GM23338 (cell line): ENCODE measurements around the gene PGAP6. TPM values are rescaled to one million over a fixed set of nuclear protein-coding genes. Genes with fewer than 3 reads are reported as not detected.
A peak's percentile ranks its signal among the peaks of the same experiment; 100 is the strongest.

Experiments used
- ATAC-seq: fragments of 200-7000 bp; cut with Tn5 transposase; 3 replicates; pipeline ENCODE4 v1.9.1; 2020
- DNase-seq: peaks from one replicate; pipeline ENCODE4 v3.0.0-alpha.2; 2015; ENCODE audit warnings: low spot score
- H2AFZ ChIP-seq: fragments of 200-600 bp; sonication (generic); 2 replicates; pipeline ENCODE4 v1.8.0; 2016; ENCODE audit warnings: antibody characterized with exemption, mild to moderate bottlenecking, moderate library complexity
- H3F3A ChIP-seq: fragments of 200-600 bp; sonication (generic); replicated peaks from 2 replicates; pipeline ENCODE4 v1.8.0; 2017; ENCODE audit warnings: antibody characterized with exemption, mixed run types, low read depth
- H3K27ac ChIP-seq: fragments of 200-600 bp; sonication (generic); 2 replicates; pipeline ENCODE4 v1.6.1; 2016; ENCODE audit warnings: low read depth
- H3K27me3 ChIP-seq: fragments of 200-600 bp; sonication (generic); 2 replicates; pipeline ENCODE4 v1.8.0; 2016; ENCODE audit warnings: mild to moderate bottlenecking, mixed run types, moderate library complexity; ENCODE audit not compliant: insufficient read depth
- H3K36me3 ChIP-seq: fragments of 200-600 bp; sonication (generic); 2 replicates; pipeline ENCODE4 v1.8.0; 2016; ENCODE audit warnings: mild to moderate bottlenecking; ENCODE audit not compliant: insufficient read depth
- H3K4me1 ChIP-seq: fragments of 200-600 bp; sonication (generic); 2 replicates; pipeline ENCODE4 v1.8.0; 2016; ENCODE audit warnings: mild to moderate bottlenecking, moderate library complexity; ENCODE audit not compliant: insufficient read depth
- H3K4me2 ChIP-seq: fragments of 200-600 bp; sonication (generic); 2 replicates; pipeline ENCODE4 v1.7.1; 2017; ENCODE audit warnings: mixed run types
- H3K4me3 ChIP-seq: fragments of 200-600 bp; sonication (generic); 2 replicates; pipeline ENCODE4 v1.6.1; 2016; ENCODE audit warnings: mixed run types
- H3K79me2 ChIP-seq: fragments of 200-600 bp; sonication (generic); replicated peaks from 2 replicates; pipeline ENCODE4 v1.8.0; 2017; ENCODE audit warnings: mild to moderate bottlenecking; ENCODE audit not compliant: insufficient read depth
- H3K9me2 ChIP-seq: fragments of 200-600 bp; sonication (generic); 2 replicates; pipeline ENCODE4 v1.8.0; 2017; ENCODE audit not compliant: insufficient read depth
- H4K20me1 ChIP-seq: fragments of 200-600 bp; sonication (generic); replicated peaks from 2 replicates; pipeline ENCODE4 v1.8.0; 2017; ENCODE audit warnings: mild to moderate bottlenecking; ENCODE audit not compliant: insufficient read depth
- H3K27ac Mint-ChIP-seq: 2 replicates; pipeline ENCODE4 v1.8.0; 2020; ENCODE audit warnings: inconsistent platforms, mild to moderate bottlenecking, moderate library complexity, mixed read lengths
- H3K27me3 Mint-ChIP-seq: 3 replicates; pipeline ENCODE4 v1.8.0; 2022; ENCODE audit warnings: low read depth, mild to moderate bottlenecking, moderate library complexity, mixed read lengths, inconsistent platforms; ENCODE audit not compliant: insufficient read depth, poor library complexity
- H3K36me3 Mint-ChIP-seq: 3 replicates; pipeline ENCODE4 v1.8.0; 2021; ENCODE audit warnings: low read depth, mild to moderate bottlenecking, inconsistent platforms, moderate library complexity, mixed read lengths
- H3K4me1 Mint-ChIP-seq: 3 replicates; pipeline ENCODE4 v1.8.0; 2020; ENCODE audit warnings: mild to moderate bottlenecking, inconsistent platforms, mixed read lengths
- H3K4me3 Mint-ChIP-seq: 3 replicates; pipeline ENCODE4 v1.8.0; 2021; ENCODE audit warnings: moderate library complexity, mild to moderate bottlenecking, inconsistent platforms, mixed read lengths
- H3K9me3 Mint-ChIP-seq: 3 replicates; pipeline ENCODE4 v1.8.0; 2020; ENCODE audit warnings: moderate library complexity, mild to moderate bottlenecking, inconsistent platforms, mixed read lengths
- CREB1 ChIP-seq: fragments of 250-450 bp; sonication (Bioruptor Pico); IDR thresholded peaks from 2 replicates; pipeline ENCODE4 v1.5.0; 2020; ENCODE audit warnings: low read depth, mild to moderate bottlenecking, moderate library complexity
- CTCF ChIP-seq, 2 experiments: fragments of 200-600 bp in 1 of 2; sonication (generic) in 1 of 2; conservative IDR thresholded peaks; 2 replicates each; pipeline versions ENCODE4 v1.5.1 to v1.6.1; 2016 to 2017; ENCODE audit warnings: antibody characterized with exemption in 2 of 2, low read depth in 2 of 2, mild to moderate bottlenecking in 2 of 2, moderate library complexity in 1 of 2
- EZH2 ChIP-seq: fragments of 200-600 bp; sonication (generic); IDR thresholded peaks from one replicate; pipeline ENCODE4 v1.8.0; 2017; ENCODE audit warnings: antibody characterized with exemption, mild to moderate bottlenecking, low read depth; ENCODE audit not compliant: unreplicated experiment
- JUNB ChIP-seq: IDR thresholded peaks from one replicate; pipeline ENCODE4 v1.6.1; 2016; ENCODE audit warnings: antibody characterized with exemption; ENCODE audit not compliant: unreplicated experiment
- POLR2AphosphoS5 ChIP-seq: IDR thresholded peaks from 2 replicates; pipeline ENCODE4 v1.6.1; 2016; ENCODE audit warnings: antibody characterized with exemption, low read depth
- STAT1 ChIP-seq: IDR thresholded peaks from one replicate; pipeline ENCODE4 v1.6.1; 2016; ENCODE audit warnings: antibody characterized with exemption; ENCODE audit not compliant: unreplicated experiment
- ZNF114 ChIP-seq: fragments of 250-450 bp; sonication (Bioruptor Pico); IDR thresholded peaks from 2 replicates; pipeline ENCODE4 v1.5.0; 2020; ENCODE audit warnings: mild to moderate bottlenecking, moderate library complexity
- ZNF331 ChIP-seq: fragments of 250-450 bp; sonication (Bioruptor Pico); IDR thresholded peaks from 2 replicates; pipeline ENCODE4 v1.5.0; 2020; ENCODE audit warnings: low read depth, mild to moderate bottlenecking, moderate library complexity
- ZNF462 ChIP-seq: fragments of 250-450 bp; sonication (Bioruptor Pico); IDR thresholded peaks from 2 replicates; pipeline ENCODE4 v1.5.0; 2020; ENCODE audit warnings: mild to moderate bottlenecking, moderate library complexity
- polyA plus RNA-seq: library from polyadenylated mRNA; unstranded; fragments of >200 nt; fragmentation: Nextera tagmentation; extraction: Ambion mirVana; gene quantifications from 2 replicates; pipeline ENCODE4 v1.2.1, GENCODE V29; 2016
- total RNA-seq: library from RNA; depleted of rRNA; stranded (reverse); fragments of >200 nt; shearing (Covaris generic); gene quantifications from 2 replicates; pipeline ENCODE4 v1.2.3, GENCODE V29; 2014
- TF ChIP-seq, protein P1 (sequence below): IDR thresholded peaks from 2 replicates; pipeline ENCODE4 v1.6.1; 2016; ENCODE audit warnings: antibody characterized with exemption
- TF ChIP-seq, protein P2 (sequence below): IDR thresholded peaks from one replicate; pipeline ENCODE4 v1.6.1; 2018; ENCODE audit warnings: antibody characterized with exemption; ENCODE audit not compliant: unreplicated experiment

PGAP6 gene
- total and polyA plus RNA-seq, 2 experiments from 2014 or later, result 25.1 to 112 TPM

- Histone ChIP-seq H2AFZ (no peak overlapping the region), H4K20me1 (peaks cover 5% of the 10 kb centered on the region), H3K27ac (no peak overlapping the region), H3K27me3 (no peaks in the 10 kb centered on the region), H3K4me2 (peak overlapping the region; percentile 90), H3K79me2 (peaks cover 29% of the 10 kb centered on the region), H3K36me3 (peaks cover 3% of the 10 kb centered on the region; the same call in 1 of the 2 replicates), H3K9me2 (no peaks in the 10 kb centered on the region), H3F3A (peaks cover 30% of the 10 kb centered on the region), H3K4me3 (peak overlapping the region; percentile 95), H3K4me1 (peaks cover 33% of the 10 kb centered on the region)
- ATAC-seq (no peak), DNase-seq (no peak)
- Mint-ChIP-seq H3K27me3 (peaks cover 24% of the 10 kb centered on the region), H3K9me3 (no peaks in the 10 kb centered on the region; the same call in 2 of the 3 replicates), H3K4me1 (peaks cover 27% of the 10 kb centered on the region), H3K36me3 (peaks cover 13% of the 10 kb centered on the region; the same call in 2 of the 3 replicates), H3K4me3 (peak overlapping the region; percentile 83), H3K27ac (no peak overlapping the region)
- TF ChIP-seq, protein P1, sequence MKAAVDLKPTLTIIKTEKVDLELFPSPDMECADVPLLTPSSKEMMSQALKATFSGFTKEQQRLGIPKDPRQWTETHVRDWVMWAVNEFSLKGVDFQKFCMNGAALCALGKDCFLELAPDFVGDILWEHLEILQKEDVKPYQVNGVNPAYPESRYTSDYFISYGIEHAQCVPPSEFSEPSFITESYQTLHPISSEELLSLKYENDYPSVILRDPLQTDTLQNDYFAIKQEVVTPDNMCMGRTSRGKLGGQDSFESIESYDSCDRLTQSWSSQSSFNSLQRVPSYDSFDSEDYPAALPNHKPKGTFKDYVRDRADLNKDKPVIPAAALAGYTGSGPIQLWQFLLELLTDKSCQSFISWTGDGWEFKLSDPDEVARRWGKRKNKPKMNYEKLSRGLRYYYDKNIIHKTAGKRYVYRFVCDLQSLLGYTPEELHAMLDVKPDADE, result no peak
- TF ChIP-seq EZH2, result no peak
- no peak for TF ChIP-seq JUNB
- TF ChIP-seq, protein P2, sequence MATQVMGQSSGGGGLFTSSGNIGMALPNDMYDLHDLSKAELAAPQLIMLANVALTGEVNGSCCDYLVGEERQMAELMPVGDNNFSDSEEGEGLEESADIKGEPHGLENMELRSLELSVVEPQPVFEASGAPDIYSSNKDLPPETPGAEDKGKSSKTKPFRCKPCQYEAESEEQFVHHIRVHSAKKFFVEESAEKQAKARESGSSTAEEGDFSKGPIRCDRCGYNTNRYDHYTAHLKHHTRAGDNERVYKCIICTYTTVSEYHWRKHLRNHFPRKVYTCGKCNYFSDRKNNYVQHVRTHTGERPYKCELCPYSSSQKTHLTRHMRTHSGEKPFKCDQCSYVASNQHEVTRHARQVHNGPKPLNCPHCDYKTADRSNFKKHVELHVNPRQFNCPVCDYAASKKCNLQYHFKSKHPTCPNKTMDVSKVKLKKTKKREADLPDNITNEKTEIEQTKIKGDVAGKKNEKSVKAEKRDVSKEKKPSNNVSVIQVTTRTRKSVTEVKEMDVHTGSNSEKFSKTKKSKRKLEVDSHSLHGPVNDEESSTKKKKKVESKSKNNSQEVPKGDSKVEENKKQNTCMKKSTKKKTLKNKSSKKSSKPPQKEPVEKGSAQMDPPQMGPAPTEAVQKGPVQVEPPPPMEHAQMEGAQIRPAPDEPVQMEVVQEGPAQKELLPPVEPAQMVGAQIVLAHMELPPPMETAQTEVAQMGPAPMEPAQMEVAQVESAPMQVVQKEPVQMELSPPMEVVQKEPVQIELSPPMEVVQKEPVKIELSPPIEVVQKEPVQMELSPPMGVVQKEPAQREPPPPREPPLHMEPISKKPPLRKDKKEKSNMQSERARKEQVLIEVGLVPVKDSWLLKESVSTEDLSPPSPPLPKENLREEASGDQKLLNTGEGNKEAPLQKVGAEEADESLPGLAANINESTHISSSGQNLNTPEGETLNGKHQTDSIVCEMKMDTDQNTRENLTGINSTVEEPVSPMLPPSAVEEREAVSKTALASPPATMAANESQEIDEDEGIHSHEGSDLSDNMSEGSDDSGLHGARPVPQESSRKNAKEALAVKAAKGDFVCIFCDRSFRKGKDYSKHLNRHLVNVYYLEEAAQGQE, result no peak
- TF ChIP-seq STAT1, result no peak
- no peak for TF ChIP-seq ZNF462 (CRISPR knock-in tag)
- no peak for TF ChIP-seq POLR2AphosphoS5
- no peak for TF ChIP-seq ZNF114 (CRISPR knock-in tag)
- no peak for TF ChIP-seq CREB1 (CRISPR knock-in tag)
- TF ChIP-seq ZNF331 (CRISPR knock-in tag), result no peak
- no peak for TF ChIP-seq CTCF (conservative IDR thresholded peaks at IDR 0.05; ENCODE audit: low read depth in 2 of 2)
Measured at GRCh38 chr16:380762-381011, 1.1 kb downstream of the PGAP6 start.
